OCI-LY1 (cell line): ENCODE data around the gene UBE2D3.

Experiments used
- H2AFZ ChIP-seq: fragments of 200-600 bp; sonication (generic), shearing (Covaris generic); 2 replicates; pipeline ENCODE4 v1.6.0; 2014; ENCODE audit warnings: antibody characterized with exemption, mild to moderate bottlenecking, low read length
- H3F3A ChIP-seq: fragments of 200-600 bp; sonication (generic), shearing (Covaris generic); 2 replicates; pipeline ENCODE4 v1.6.0; 2014; ENCODE audit warnings: mild to moderate bottlenecking, antibody characterized with exemption, low read length, moderate library complexity; ENCODE audit not compliant: insufficient read depth
- H3K27ac ChIP-seq: fragments of 200-600 bp; sonication (generic); 2 replicates; pipeline ENCODE4 v1.5.1; 2014; ENCODE audit warnings: low read length, mixed run types, mild to moderate bottlenecking, low read depth; ENCODE audit not compliant: poor library complexity, severe bottlenecking
- H3K27me3 ChIP-seq: fragments of 200-600 bp; sonication (generic); 2 replicates; pipeline ENCODE4 v1.6.0; 2014; ENCODE audit warnings: antibody characterized with exemption, mild to moderate bottlenecking, low read length, moderate library complexity; ENCODE audit not compliant: insufficient read depth
- H3K36me3 ChIP-seq: fragments of 200-600 bp; sonication (generic); 2 replicates; pipeline ENCODE4 v1.6.1; 2014; ENCODE audit warnings: mild to moderate bottlenecking, antibody characterized with exemption, low read length, moderate library complexity, mixed read lengths; ENCODE audit not compliant: insufficient read depth
- H3K4me1 ChIP-seq: fragments of 200-600 bp; sonication (generic); 2 replicates; pipeline ENCODE4 v1.5.1; 2014; ENCODE audit warnings: mild to moderate bottlenecking, low read length, moderate library complexity; ENCODE audit not compliant: insufficient read depth, severe bottlenecking
- H3K4me2 ChIP-seq: fragments of 200-600 bp; sonication (generic), shearing (Covaris generic); 2 replicates; pipeline ENCODE4 v1.6.1; 2014; ENCODE audit warnings: low read length
- H3K4me3 ChIP-seq: fragments of 200-600 bp; sonication (generic); 2 replicates; pipeline ENCODE4 v1.5.1; 2014; ENCODE audit warnings: low read length, low read depth, mild to moderate bottlenecking, mixed read lengths; ENCODE audit not compliant: poor library complexity, severe bottlenecking
- H3K79me2 ChIP-seq: fragments of 200-600 bp; shearing (Covaris generic); 2 replicates; pipeline ENCODE4 v1.6.1; 2016; ENCODE audit warnings: mixed run types, low read length, mixed read lengths; ENCODE audit not compliant: insufficient read depth
- H3K9ac ChIP-seq: fragments of 200-600 bp; sonication (generic), shearing (Covaris generic); 2 replicates; pipeline ENCODE4 v1.6.1; 2014; ENCODE audit warnings: mild to moderate bottlenecking, low read length, mixed read lengths
- H3K9me2 ChIP-seq: fragments of 200-600 bp; sonication (generic), shearing (Covaris generic); 2 replicates; pipeline ENCODE4 v1.6.1; 2014; ENCODE audit warnings: low read depth, mild to moderate bottlenecking, low read length, mixed read lengths
- H3K9me3 ChIP-seq: fragments of 200-600 bp; shearing (Covaris generic); 2 replicates; pipeline ENCODE4 v1.6.1; 2014; ENCODE audit warnings: low read length, mixed read lengths
- H4K20me1 ChIP-seq: fragments of 200-600 bp; sonication (generic), shearing (Covaris generic); 2 replicates; pipeline ENCODE4 v1.6.0; 2016; ENCODE audit warnings: mild to moderate bottlenecking, low read length; ENCODE audit not compliant: insufficient read depth
- EZH2 ChIP-seq: fragments of 200-600 bp; sonication (generic), shearing (Covaris generic); IDR thresholded peaks from 2 replicates; pipeline ENCODE4 v1.8.0; 2017; ENCODE audit warnings: borderline replicate concordance, mixed run types, mild to moderate bottlenecking, antibody characterized with exemption, low read length, moderate library complexity, mixed read lengths
- TF ChIP-seq, protein P1 (sequence below): fragments of 200-600 bp; sonication (generic), shearing (Covaris generic); IDR thresholded peaks from 2 replicates; pipeline ENCODE4 v1.5.1; 2017; ENCODE audit warnings: mild to moderate bottlenecking, antibody characterized with exemption, low read length, moderate library complexity, mixed read lengths

Gene UBE2D3

DNA sequence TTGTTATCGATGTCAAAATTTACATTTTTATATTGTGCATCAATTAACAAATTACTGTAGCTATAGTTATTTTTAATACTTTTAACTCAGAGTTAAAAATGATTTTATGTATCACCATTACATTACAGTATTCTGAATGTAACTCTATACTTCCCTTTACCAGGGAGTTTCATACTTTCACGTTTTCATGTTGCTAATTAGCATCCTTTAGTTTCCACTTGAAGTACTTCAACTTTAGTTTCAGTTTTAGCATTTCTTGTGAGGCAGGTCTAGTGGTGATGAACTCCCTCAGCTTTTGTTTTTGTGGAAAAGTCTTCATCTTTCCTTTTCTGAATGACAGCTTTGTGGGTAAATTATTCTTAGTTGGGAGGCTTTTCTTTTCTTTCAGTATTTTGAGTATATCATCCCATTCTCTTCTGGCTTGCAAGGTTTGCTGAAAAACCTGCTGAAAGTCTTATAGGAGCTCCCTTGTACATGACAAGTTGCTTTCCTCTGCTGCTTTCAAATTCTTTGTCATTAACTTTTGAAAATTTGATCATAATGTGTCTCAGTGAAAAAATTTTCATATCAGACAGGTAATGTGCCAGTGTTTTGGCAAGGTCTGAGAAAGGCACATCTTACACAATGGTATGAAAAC lies 31.6 kb upstream of the UBE2D3 start:
- Histone ChIP-seq H3K9me3 (peaks cover 23% of the 10 kb centered on the region), H3K79me2 (peaks cover 12% of the 10 kb centered on the region), H4K20me1 (no peaks in the 10 kb centered on the region), H3K36me3 (peaks cover 29% of the 10 kb centered on the region), H3K4me1 (no peaks in the 10 kb centered on the region), H3K4me2 (no peak overlapping the region), H2AFZ (no peak overlapping the region), H3K9me2 (no peaks in the 10 kb centered on the region), H3K4me3 (no peak overlapping the region), H3F3A (no peaks in the 10 kb centered on the region), H3K27me3 (no peaks in the 10 kb centered on the region), H3K9ac (no peak overlapping the region), H3K27ac (no peak overlapping the region)
- TF ChIP-seq EZH2: no peak
- TF ChIP-seq, protein P1, sequence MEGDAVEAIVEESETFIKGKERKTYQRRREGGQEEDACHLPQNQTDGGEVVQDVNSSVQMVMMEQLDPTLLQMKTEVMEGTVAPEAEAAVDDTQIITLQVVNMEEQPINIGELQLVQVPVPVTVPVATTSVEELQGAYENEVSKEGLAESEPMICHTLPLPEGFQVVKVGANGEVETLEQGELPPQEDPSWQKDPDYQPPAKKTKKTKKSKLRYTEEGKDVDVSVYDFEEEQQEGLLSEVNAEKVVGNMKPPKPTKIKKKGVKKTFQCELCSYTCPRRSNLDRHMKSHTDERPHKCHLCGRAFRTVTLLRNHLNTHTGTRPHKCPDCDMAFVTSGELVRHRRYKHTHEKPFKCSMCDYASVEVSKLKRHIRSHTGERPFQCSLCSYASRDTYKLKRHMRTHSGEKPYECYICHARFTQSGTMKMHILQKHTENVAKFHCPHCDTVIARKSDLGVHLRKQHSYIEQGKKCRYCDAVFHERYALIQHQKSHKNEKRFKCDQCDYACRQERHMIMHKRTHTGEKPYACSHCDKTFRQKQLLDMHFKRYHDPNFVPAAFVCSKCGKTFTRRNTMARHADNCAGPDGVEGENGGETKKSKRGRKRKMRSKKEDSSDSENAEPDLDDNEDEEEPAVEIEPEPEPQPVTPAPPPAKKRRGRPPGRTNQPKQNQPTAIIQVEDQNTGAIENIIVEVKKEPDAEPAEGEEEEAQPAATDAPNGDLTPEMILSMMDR: no peak

DNA sequence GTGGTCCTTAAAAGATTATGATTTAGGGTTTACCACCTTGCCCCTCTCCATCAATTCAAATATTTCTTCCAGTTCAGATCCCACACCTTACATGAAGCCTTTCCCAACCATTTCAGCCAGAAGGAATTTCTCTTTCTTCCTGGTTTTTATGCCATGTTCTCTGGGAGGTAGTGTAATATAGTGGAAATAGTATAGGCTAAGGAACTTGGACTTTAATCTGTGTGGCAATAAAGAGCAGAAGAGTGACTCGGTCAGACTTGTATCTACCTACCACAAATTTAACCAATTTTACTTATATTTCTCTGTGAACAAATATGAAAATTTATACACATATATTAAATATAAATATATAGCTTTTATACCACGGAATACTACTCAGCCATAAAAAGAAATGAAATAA lies 23.0 kb upstream of the UBE2D3 start:
- no peaks in the 10 kb centered on the region for H4K20me1 ChIP-seq
- no peaks in the 10 kb centered on the region for H3K4me1 ChIP-seq
- H3K79me2 ChIP-seq: no peaks in the 10 kb centered on the region
- no peak overlapping the region for H3K4me3 ChIP-seq
- H3K36me3 ChIP-seq: no peaks in the 10 kb centered on the region
- no peaks in the 10 kb centered on the region for H3K9me2 ChIP-seq
- H3K27me3 ChIP-seq: no peaks in the 10 kb centered on the region
- no peak for TF ChIP-seq EZH2
- TF ChIP-seq, protein P1: no peak
- no peak overlapping the region for H3K9ac ChIP-seq
- H3K27ac ChIP-seq: no peak overlapping the region
- H2AFZ ChIP-seq: no peak overlapping the region
- no peaks in the 10 kb centered on the region; the same call in 1 of the 2 replicates for H3K9me3 ChIP-seq
- no peaks in the 10 kb centered on the region for H3F3A ChIP-seq
- H3K4me2 ChIP-seq: no peak overlapping the region

DNA sequence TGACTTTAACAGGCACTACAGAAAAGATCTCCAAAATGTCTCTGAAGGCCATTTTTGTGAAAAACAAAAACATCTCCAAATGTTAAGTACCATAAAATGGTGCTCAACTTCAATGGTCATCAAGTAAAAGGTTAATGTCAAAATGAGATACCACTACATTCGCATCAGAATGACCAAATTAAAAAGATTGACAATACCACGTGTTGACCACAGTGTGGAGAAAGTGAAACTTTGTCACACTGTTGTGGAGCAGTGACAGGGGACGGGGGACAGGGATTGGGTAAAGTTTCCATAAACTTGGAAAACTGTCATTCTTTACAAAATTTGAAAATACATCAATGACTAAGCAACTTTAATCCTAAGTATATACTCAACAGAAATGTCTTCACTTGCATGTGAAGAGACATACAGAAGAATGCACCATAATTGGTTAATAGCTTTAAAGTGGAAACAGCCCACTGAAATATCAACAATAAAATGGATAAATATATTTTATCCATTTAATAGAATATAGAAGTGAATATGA lies 22.3 kb upstream of the UBE2D3 start:
- TF ChIP-seq EZH2: no peak
- TF ChIP-seq, protein P1: no peak
- no peaks in the 10 kb centered on the region; the same call in 1 of the 2 replicates for H3K9me3 ChIP-seq
- H3K79me2 ChIP-seq: no peaks in the 10 kb centered on the region
- no peak overlapping the region for H3K4me2 ChIP-seq
- H3K4me3 ChIP-seq: no peak overlapping the region
- no peak overlapping the region for H3K27ac ChIP-seq
- H3K9me2 ChIP-seq: no peaks in the 10 kb centered on the region
- no peaks in the 10 kb centered on the region for H3F3A ChIP-seq
- H2AFZ ChIP-seq: no peak overlapping the region
- H3K27me3 ChIP-seq: no peaks in the 10 kb centered on the region
- no peak overlapping the region for H3K9ac ChIP-seq
- no peaks in the 10 kb centered on the region for H3K4me1 ChIP-seq
- H3K36me3 ChIP-seq: no peaks in the 10 kb centered on the region
- no peaks in the 10 kb centered on the region for H4K20me1 ChIP-seq
